Measurements from ENCODE around the gene MOB3A. TPM values are rescaled to one million over a fixed set of nuclear protein-coding genes. Genes with fewer than 3 reads are reported as not detected.

MOB3A gene
- total RNA-seq, 1 donor from 2014 or later, result 6.0 TPM

DNA sequence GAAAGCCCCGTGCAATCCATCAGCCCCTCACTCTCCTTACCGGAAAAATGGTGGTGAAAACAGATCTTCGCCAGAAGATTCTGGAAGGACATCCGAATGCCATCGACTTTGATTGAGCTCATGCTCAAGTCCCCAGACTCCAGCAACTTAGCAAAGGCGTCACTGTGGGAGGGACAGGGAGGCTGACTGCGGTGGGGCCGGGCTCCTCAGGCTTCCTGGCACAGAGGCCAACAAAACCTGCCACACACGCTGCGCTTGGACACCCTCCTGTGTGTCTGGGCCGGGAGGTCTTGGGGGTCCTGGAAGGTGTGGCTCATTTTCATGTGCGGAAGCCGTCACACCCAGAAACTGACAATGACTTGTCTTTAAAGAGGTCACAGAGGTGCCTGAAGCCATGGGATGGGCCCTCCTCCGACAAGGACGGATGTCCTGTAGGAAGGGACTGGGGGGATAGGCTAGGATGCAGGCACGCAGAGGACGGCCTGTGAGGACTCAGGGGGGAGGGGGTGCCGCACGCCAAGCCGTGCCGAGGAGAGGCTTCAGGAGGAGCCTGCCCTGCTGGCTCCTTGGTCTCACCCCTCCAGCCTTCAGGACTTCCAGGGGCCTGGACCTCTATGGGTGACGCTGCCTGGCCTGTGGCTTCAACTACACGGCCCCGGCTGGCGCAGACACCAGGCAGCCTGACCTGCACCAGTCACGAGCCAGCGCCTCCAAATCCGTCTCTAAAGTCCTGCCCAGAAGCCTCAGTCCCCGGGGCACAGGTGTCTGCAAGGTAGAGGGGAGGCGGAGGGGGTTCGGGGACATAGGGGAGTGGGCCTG lies 13.1 kb upstream of the MOB3A start:
- no peak overlapping the region for H3K27ac Mint-ChIP-seq
- H2AFZ ChIP-seq (replicated peaks), result no peak overlapping the region
- H3K4me1 Mint-ChIP-seq, result no peaks in the 10 kb centered on the region
- H3K4me3 ChIP-seq, result no peak overlapping the region
- H3K9me3 Mint-ChIP-seq, result no peaks in the 10 kb centered on the region
- H4K20me1 ChIP-seq (ENCODE audit: low read depth), result peaks cover 4% of the 10 kb centered on the region
- TF ChIP-seq EZH2phosphoT487 (IDR thresholded peaks at IDR 0.05) (no peak), EZH2 (IDR thresholded peaks at IDR 0.05) (no peak)
- TF ChIP-seq, protein P1, sequence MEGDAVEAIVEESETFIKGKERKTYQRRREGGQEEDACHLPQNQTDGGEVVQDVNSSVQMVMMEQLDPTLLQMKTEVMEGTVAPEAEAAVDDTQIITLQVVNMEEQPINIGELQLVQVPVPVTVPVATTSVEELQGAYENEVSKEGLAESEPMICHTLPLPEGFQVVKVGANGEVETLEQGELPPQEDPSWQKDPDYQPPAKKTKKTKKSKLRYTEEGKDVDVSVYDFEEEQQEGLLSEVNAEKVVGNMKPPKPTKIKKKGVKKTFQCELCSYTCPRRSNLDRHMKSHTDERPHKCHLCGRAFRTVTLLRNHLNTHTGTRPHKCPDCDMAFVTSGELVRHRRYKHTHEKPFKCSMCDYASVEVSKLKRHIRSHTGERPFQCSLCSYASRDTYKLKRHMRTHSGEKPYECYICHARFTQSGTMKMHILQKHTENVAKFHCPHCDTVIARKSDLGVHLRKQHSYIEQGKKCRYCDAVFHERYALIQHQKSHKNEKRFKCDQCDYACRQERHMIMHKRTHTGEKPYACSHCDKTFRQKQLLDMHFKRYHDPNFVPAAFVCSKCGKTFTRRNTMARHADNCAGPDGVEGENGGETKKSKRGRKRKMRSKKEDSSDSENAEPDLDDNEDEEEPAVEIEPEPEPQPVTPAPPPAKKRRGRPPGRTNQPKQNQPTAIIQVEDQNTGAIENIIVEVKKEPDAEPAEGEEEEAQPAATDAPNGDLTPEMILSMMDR (IDR thresholded peaks at IDR 0.05), result no peak
- H3F3A ChIP-seq (ENCODE audit: low read depth), result no peaks in the 10 kb centered on the region
- no peak overlapping the region for H3K4me2 ChIP-seq
- H3K4me3 Mint-ChIP-seq, result no peak overlapping the region
- H3K9me3 ChIP-seq (ENCODE audit: low read depth), result no peaks in the 10 kb centered on the region
- H3K36me3 ChIP-seq, result no peaks in the 10 kb centered on the region
- no peak overlapping the region for H3K27ac ChIP-seq
- peaks cover 10% of the 10 kb centered on the region for H3K79me2 ChIP-seq (ENCODE audit: low read depth)
- H3K4me1 ChIP-seq, result no peaks in the 10 kb centered on the region
- no peak overlapping the region for H3K9ac ChIP-seq
- H3K36me3 Mint-ChIP-seq, result peaks cover 41% of the 10 kb centered on the region
- H3K27me3 Mint-ChIP-seq (ENCODE audit: insufficient read depth, low read depth), result peaks cover 7% of the 10 kb centered on the region
- no peaks in the 10 kb centered on the region for H3K27me3 ChIP-seq
- no peak for DNase-seq (ENCODE audit: low spot score)

DNA sequence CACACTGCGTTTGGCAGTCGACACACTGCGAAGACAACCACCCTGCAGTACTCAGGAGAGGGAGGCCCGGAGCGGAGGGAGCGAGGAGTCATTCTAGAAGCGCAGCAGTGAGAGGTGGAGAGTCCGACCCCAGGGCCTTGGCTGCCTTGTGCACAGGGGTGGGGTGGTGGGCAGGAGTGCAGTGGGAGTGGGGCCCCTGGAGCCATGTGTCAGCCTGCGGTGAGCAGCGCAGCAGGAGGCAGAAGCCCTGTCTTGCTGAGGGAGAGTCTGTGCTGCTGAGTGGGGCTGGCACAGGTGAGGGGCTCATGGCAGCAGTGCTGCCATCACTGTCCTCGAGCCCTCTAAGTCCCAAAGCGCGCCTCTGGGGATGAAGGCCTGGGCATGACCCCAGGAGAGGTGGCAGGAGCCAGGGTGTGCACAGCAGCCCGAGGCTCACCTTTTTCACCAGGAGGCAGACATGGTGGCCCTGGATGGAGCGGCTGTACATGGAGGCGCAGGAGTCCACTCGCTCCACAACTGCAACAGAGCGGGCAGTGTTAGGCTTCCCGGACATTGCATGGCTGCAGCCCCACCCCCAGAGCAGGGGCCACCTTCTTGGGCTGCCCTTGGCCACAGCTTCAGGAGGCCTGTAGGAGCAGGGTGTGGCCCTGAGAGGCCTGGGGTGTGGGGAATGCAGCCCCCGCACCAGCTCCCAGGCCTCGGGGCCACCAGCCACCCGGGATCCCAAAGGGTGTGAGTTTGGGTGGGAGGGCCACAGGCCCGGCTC lies 12.3 kb upstream of the MOB3A start:
- Histone ChIP-seq H3K4me3 (no peak overlapping the region), H3K9me3 (ENCODE audit: low read depth) (no peaks in the 10 kb centered on the region), H4K20me1 (ENCODE audit: low read depth) (peaks cover 4% of the 10 kb centered on the region), H3K4me2 (no peak overlapping the region), H3K27me3 (no peaks in the 10 kb centered on the region), H3K4me1 (no peaks in the 10 kb centered on the region), H3F3A (ENCODE audit: low read depth) (no peaks in the 10 kb centered on the region), H3K27ac (no peak overlapping the region), H2AFZ (replicated peaks) (no peak overlapping the region), H3K79me2 (ENCODE audit: low read depth) (peaks cover 18% of the 10 kb centered on the region), H3K36me3 (no peaks in the 10 kb centered on the region), H3K9ac (no peak overlapping the region)
- Mint-ChIP-seq H3K4me3 (no peak overlapping the region), H3K9me3 (no peaks in the 10 kb centered on the region), H3K27me3 (ENCODE audit: insufficient read depth, low read depth) (peaks cover 12% of the 10 kb centered on the region), H3K27ac (no peak overlapping the region), H3K36me3 (peaks cover 43% of the 10 kb centered on the region), H3K4me1 (no peaks in the 10 kb centered on the region)
- TF ChIP-seq EZH2 (IDR thresholded peaks at IDR 0.05), result no peak
- TF ChIP-seq EZH2phosphoT487 (IDR thresholded peaks at IDR 0.05), result no peak
- TF ChIP-seq, protein P1 (IDR thresholded peaks at IDR 0.05), result no peak
- no peak for DNase-seq (ENCODE audit: low spot score)

DNA sequence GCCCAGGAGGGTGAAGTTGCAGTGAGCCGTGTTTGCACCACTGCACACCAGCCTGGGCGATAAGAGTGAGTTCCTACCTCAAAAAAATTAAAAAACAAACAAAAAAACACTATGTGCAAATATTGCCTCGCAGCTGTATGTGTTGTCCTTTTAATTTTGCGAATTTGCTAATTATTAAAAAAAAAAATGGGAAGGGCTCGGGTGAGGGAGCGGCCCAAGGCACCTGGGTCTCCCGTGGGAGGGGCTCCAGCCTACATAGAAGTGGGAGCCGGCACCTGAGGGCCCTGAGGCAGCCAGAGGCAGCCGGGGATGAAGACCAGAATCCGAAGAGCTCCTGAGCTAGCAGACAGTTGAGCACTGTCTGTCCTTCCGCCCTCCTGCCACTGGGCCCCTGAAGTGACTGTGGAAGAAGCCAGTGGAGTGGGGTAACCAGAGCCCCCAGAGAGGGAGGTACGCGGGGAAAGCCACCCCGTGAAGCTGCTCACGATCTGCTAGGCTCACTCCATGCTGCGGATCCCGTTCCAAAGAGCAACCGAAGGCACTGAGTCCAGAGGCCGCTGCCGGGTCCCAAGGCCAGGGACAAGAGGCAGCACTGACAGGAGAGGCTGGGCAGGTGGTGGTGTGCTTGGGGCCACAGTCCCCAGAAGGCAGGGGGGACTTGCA lies 7.0 kb upstream of the MOB3A start:
- H3K9ac ChIP-seq, result no peak overlapping the region
- H3K4me2 ChIP-seq, result no peak overlapping the region
- no peaks in the 10 kb centered on the region for H3F3A ChIP-seq (ENCODE audit: low read depth)
- no peaks in the 10 kb centered on the region for H3K27me3 ChIP-seq
- H3K36me3 Mint-ChIP-seq, result peaks cover 40% of the 10 kb centered on the region
- peaks cover 19% of the 10 kb centered on the region for H4K20me1 ChIP-seq (ENCODE audit: low read depth)
- no peak overlapping the region for H3K4me3 Mint-ChIP-seq
- H3K36me3 ChIP-seq, result no peaks in the 10 kb centered on the region
- peaks cover 14% of the 10 kb centered on the region for H3K27me3 Mint-ChIP-seq (ENCODE audit: insufficient read depth, low read depth)
- no peaks in the 10 kb centered on the region for H3K4me1 Mint-ChIP-seq
- TF ChIP-seq EZH2phosphoT487 (IDR thresholded peaks at IDR 0.05) (no peak), EZH2 (IDR thresholded peaks at IDR 0.05) (no peak)
- TF ChIP-seq, protein P1 (IDR thresholded peaks at IDR 0.05), result no peak
- DNase-seq (ENCODE audit: low spot score), result no peak
- peaks cover 22% of the 10 kb centered on the region for H3K79me2 ChIP-seq (ENCODE audit: low read depth)
- no peaks in the 10 kb centered on the region for H3K9me3 Mint-ChIP-seq
- H3K27ac ChIP-seq, result no peak overlapping the region
- H3K27ac Mint-ChIP-seq, result no peak overlapping the region
- no peak overlapping the region for H3K4me3 ChIP-seq
- H2AFZ ChIP-seq (replicated peaks), result no peak overlapping the region
- H3K4me1 ChIP-seq, result no peaks in the 10 kb centered on the region
- no peaks in the 10 kb centered on the region for H3K9me3 ChIP-seq (ENCODE audit: low read depth)

Measured in neural progenitor cell (in vitro differentiated cells).